Esophagus squamous epithelium (tissue), 5 donors: ENCODE data around the gene MGAT4B. TPM values are rescaled to one million over a fixed set of nuclear protein-coding genes. Genes with fewer than 3 reads are reported as not detected.
A peak's percentile ranks its signal among the peaks of the same experiment; 100 is the strongest.

Source experiments
- DNase-seq: peaks from one replicate; lab custom pipeline; 2025; lab: John Stamatoyannopoulos, UW
- H3K27ac ChIP-seq, 4 donors: fragments of 200-600 bp; sonication (generic); one replicate each; pipeline ENCODE4 v1.5.1; 2016 to 2019; ENCODE audit warnings: mild to moderate bottlenecking in 1 of 4
- H3K27me3 ChIP-seq, 4 donors: fragments of 200-600 bp; sonication (generic); 1 replicate in 3 of 4; 2 replicates in 1 of 4; pipeline versions ENCODE4 v1.5.1 to v1.6.0; 2017 to 2021; ENCODE audit warnings: antibody characterized with exemption in 1 of 4
- H3K36me3 ChIP-seq, 3 donors: fragments of 200-600 bp; sonication (generic); one replicate each; pipeline ENCODE4 v1.5.1; 2016 to 2019
- H3K4me1 ChIP-seq, 3 donors: fragments of 200-600 bp; sonication (generic); one replicate each; pipeline ENCODE4 v1.5.1; 2017 to 2019
- H3K4me3 ChIP-seq, 4 donors: fragments of 200-600 bp; sonication (generic); 1 replicate in 3 of 4; 2 replicates in 1 of 4; pipeline ENCODE4 v1.5.1; 2016 to 2019; ENCODE audit warnings: mild to moderate bottlenecking in 2 of 4, moderate library complexity in 1 of 4
- H3K9me3 ChIP-seq, 3 donors: fragments of 200-600 bp; sonication (generic); one replicate each; pipeline ENCODE4 v1.5.1; 2016 to 2019
- CTCF ChIP-seq, 6 experiments: fragments of 450-650 bp in 4 of 6; fragments of 200-600 bp in 2 of 6; sonication (generic) in 2 of 6; IDR thresholded peaks; one replicate each; pipeline ENCODE4 v1.5.1; 2016 to 2019; ENCODE audit warnings: antibody characterized with exemption in 6 of 6, mild to moderate bottlenecking in 4 of 6, moderate library complexity in 4 of 6
- POLR2A ChIP-seq, 4 donors: fragments of 450-650 bp; IDR thresholded peaks; one replicate each; pipeline ENCODE4 v1.6.1; 2017; ENCODE audit warnings: antibody characterized with exemption in 4 of 4, mild to moderate bottlenecking in 4 of 4, moderate library complexity in 3 of 4
- WGBS, 2 donors: methylation state at CpG; one replicate each; pipeline ENCODE4 v1.1.5; 2018; 5-methylcytosine and 5-hydroxymethylcytosine counted together
- intact Hi-C: fragments of 100-400 bp; cut with DNase I; formaldehyde crosslinking; loops from one replicate; pipeline ENCODE4 v1.15.0; 2022
- total RNA-seq, 4 donors: library from RNA; depleted of rRNA; stranded (reverse); fragments of >200 nt; gene quantifications; one replicate each; pipeline ENCODE4 v1.1.0, GENCODE V29; 2016
- donor health status: DM: yes; HTN: yes; CAD: no.

Gene MGAT4B
- total RNA-seq: 100 to 1,000 TPM in 1 of 4 donors, 10 to 100 TPM in 3; 68.5 to 119 (median 87.7) TPM

- Histone ChIP-seq H3K9me3 (no peaks in the 10 kb centered on the region), H3K4me1 (peaks cover 42 to 57% (median 49%) of the 10 kb centered on the region in 3 donors), H3K4me3 (peak within 1 kb of the TSS; percentile 77 to 99 (median 90)), H3K27ac (peak within 1 kb of the TSS; percentile 93 to 99 (median 96)), H3K27me3 (no peaks in the 10 kb centered on the region), H3K36me3 (peaks cover 0 to 3% (median under 1%) of the 10 kb centered on the region in 3 donors)
- intact Hi-C loops: no loop called here
- WGBS, 2 donors: 0% methylated on average over 4 of the region's 108 CpGs; no CpG with 5 or more reads in 1 of the 2 donors
- TF ChIP-seq POLR2A (IDR thresholded peaks at IDR 0.05) (peak in 2 of 4 donors; percentile 51 to 76), CTCF (IDR thresholded peaks at IDR 0.05) (peak in 2 of 6 experiments; percentile 4 to 13)
- DNase-seq: no peak
Observed at GRCh38 chr5:179806250-179807048, at the start of gene MGAT4B. Gene MGAT4B (minus strand): TSS chr5:179806866. CDS start chr5:179806583, 283 bp downstream.

- 91% methylated on average over 8 of the region's 8 CpGs for WGBS, 2 donors
- intact Hi-C loops: no loop called here
- Histone ChIP-seq H3K4me1 (peaks cover 3 to 21% (median 3%) of the 10 kb centered on the region in 3 donors), H3K27ac (no peak overlapping the region), H3K36me3 (peaks cover 0 to 46% (median 20%) of the 10 kb centered on the region in 3 donors), H3K4me3 (no peak overlapping the region), H3K27me3 (no peaks in the 10 kb centered on the region), H3K9me3 (no peaks in the 10 kb centered on the region)
- no peak for TF ChIP-seq CTCF (IDR thresholded peaks at IDR 0.05)
- TF ChIP-seq POLR2A (IDR thresholded peaks at IDR 0.05): no peak
- no peak for DNase-seq
Observed at GRCh38 chr5:179854356-179854755, 47.7 kb upstream of the MGAT4B start.

GRCh38 chr5:179852993-179853547, 46.4 kb upstream of the MGAT4B start:
- intact Hi-C loops: no loop called here
- no peaks in the 10 kb centered on the region for H3K9me3 ChIP-seq
- 80 to 88% methylated on average over 7 to 8 of the region's 8 CpGs for WGBS, 2 donors
- H3K4me1 ChIP-seq: peaks cover 0 to 14% (median 3%) of the 10 kb centered on the region in 3 donors
- H3K4me3 ChIP-seq: no peak overlapping the region
- peaks cover 0 to 59% (median 20%) of the 10 kb centered on the region in 3 donors for H3K36me3 ChIP-seq
- TF ChIP-seq POLR2A (IDR thresholded peaks at IDR 0.05) (no peak), CTCF (IDR thresholded peaks at IDR 0.05) (no peak)
- H3K27me3 ChIP-seq: no peaks in the 10 kb centered on the region
- H3K27ac ChIP-seq: no peak overlapping the region
- no peak for DNase-seq

GRCh38 chr5:179841621-179842020, 35.0 kb upstream of the MGAT4B start:
- Histone ChIP-seq H3K36me3 (peaks cover 19 to 82% (median 26%) of the 10 kb centered on the region in 3 donors), H3K9me3 (peaks cover 0 to 10% (median 0%) of the 10 kb centered on the region in 3 donors), H3K27me3 (no peaks in the 10 kb centered on the region), H3K4me3 (no peak overlapping the region), H3K4me1 (peaks cover 0 to 9% (median 2%) of the 10 kb centered on the region in 3 donors), H3K27ac (no peak overlapping the region)
- 74 to 80% methylated on average over 2 to 8 of the region's 9 CpGs for WGBS, 2 donors
- no peak for TF ChIP-seq CTCF (IDR thresholded peaks at IDR 0.05)
- no peak for TF ChIP-seq POLR2A (IDR thresholded peaks at IDR 0.05)
- intact Hi-C loops: no loop called here
- no peak for DNase-seq

- no peak overlapping the region for H3K4me3 ChIP-seq
- peaks cover 23 to 82% (median 32%) of the 10 kb centered on the region in 3 donors for H3K36me3 ChIP-seq
- intact Hi-C loops: no loop called here
- 72 to 83% methylated on average over 8 to 17 of the region's 17 CpGs for WGBS, 2 donors
- peaks cover 0 to 16% (median 7%) of the 10 kb centered on the region in 3 donors for H3K4me1 ChIP-seq
- H3K27ac ChIP-seq: no peak overlapping the region
- H3K9me3 ChIP-seq: peaks cover 0 to 10% (median 0%) of the 10 kb centered on the region in 3 donors
- H3K27me3 ChIP-seq: no peaks in the 10 kb centered on the region
- TF ChIP-seq CTCF (IDR thresholded peaks at IDR 0.05) (no peak), POLR2A (IDR thresholded peaks at IDR 0.05) (no peak)
- no peak for DNase-seq
Observed at GRCh38 chr5:179840766-179841165, 34.1 kb upstream of the MGAT4B start.
